Measurements from ENCODE around the gene FBLN2.

DNA sequence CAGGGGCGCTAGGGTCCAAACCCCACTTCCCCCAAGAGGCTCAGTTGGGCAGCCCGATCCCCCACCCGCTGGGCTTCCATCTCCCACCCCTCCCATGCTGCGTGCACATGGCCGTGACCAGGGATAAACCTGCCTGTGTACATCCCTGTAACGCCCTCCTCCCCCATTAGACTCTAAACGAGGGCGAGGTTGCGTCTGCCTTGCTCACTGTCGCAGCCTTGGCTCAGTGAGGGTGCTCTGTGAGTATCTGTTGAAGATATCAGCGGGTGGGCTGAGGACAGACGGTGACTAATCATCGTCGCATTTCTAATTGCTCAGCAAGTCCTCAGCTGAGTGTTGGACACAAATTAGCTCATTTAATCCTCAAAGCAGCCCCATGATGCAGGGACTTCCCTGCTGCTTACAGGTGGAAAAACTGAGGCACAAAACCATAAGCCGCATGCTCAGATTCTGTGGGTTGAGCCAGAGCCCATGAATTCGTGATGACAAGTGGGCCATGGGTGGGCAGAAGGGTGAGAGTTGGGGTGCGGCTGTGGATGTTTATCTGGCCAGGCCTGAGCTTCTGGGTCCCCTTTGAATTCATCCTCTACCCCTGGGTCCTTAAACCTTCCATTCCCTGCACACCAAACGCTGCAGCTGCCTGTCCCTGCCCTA, 26.0 kb downstream of the FBLN2 start:
- TF ChIP-seq, protein P1, sequence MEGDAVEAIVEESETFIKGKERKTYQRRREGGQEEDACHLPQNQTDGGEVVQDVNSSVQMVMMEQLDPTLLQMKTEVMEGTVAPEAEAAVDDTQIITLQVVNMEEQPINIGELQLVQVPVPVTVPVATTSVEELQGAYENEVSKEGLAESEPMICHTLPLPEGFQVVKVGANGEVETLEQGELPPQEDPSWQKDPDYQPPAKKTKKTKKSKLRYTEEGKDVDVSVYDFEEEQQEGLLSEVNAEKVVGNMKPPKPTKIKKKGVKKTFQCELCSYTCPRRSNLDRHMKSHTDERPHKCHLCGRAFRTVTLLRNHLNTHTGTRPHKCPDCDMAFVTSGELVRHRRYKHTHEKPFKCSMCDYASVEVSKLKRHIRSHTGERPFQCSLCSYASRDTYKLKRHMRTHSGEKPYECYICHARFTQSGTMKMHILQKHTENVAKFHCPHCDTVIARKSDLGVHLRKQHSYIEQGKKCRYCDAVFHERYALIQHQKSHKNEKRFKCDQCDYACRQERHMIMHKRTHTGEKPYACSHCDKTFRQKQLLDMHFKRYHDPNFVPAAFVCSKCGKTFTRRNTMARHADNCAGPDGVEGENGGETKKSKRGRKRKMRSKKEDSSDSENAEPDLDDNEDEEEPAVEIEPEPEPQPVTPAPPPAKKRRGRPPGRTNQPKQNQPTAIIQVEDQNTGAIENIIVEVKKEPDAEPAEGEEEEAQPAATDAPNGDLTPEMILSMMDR (IDR thresholded peaks at IDR 0.05 in 2 of 3, conservative IDR thresholded peaks at IDR 0.05 in 1 of 3; ENCODE audit: control insufficient read depth in 2 of 3, extremely low read depth in 1 of 3, insufficient read depth in 1 of 3, low read depth in 3 of 3, low read length in 3 of 3), result no peak
- TF ChIP-seq ZNF384 (IDR thresholded peaks at IDR 0.05; ENCODE audit: borderline replicate concordance, low read depth, low read length), result no peak
- no peak for TF ChIP-seq EZH2 (IDR thresholded peaks at IDR 0.05; ENCODE audit: borderline replicate concordance, control insufficient read depth, low read depth, low read length)

Data from GM12878 (cell line).